ENCODE measurements around the gene ASB4. TPM values are rescaled to one million over a fixed set of nuclear protein-coding genes. Genes with fewer than 3 reads are reported as not detected.

The ASB4 gene
- total and polyA plus RNA-seq, 9 donors = 18.6 to 50.5 (median 30.0) TPM

DNA sequence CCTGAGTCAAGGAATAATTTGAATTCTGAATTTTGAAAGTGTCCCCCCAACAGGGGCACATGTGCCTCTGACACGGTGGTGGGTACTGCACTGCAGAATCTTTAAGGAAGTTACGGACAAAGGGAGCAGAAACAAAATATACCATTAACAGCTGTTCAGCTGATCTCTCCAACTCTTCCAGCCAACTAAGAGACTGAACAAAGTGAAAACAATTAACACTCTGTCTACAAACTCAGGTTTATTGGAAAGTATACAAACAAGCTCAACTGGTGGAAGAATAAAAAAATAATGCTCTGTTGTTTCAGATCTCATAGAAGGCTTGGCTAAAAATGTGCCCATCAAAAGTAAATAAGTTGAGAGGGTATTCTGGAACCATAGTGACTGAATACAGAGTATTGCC, 34.4 kb downstream of the ASB4 start:
- H3K4me3 ChIP-seq (ENCODE audit: low read length) = no peak overlapping the region
- no peaks in the 10 kb centered on the region for H3K9me3 ChIP-seq (replicated peaks; ENCODE audit: control insufficient read depth, low read depth, low read length)
- no peaks in the 10 kb centered on the region for H3K36me3 ChIP-seq (ENCODE audit: control insufficient read depth, insufficient read depth, low read length)
- peaks cover 3% of the 10 kb centered on the region for H3K4me1 ChIP-seq (ENCODE audit: control insufficient read depth, insufficient read depth, low read length)
- DNase-seq = peak; percentile 27
- no peaks in the 10 kb centered on the region for H3K27me3 ChIP-seq (ENCODE audit: control insufficient read depth, insufficient read depth, low read length)
- WGBS (ENCODE audit: insufficient coverage) = no CpG with 5 or more reads among the region's 2 CpGs
- no peak overlapping the region for H3K27ac ChIP-seq (ENCODE audit: low read length)

DNA sequence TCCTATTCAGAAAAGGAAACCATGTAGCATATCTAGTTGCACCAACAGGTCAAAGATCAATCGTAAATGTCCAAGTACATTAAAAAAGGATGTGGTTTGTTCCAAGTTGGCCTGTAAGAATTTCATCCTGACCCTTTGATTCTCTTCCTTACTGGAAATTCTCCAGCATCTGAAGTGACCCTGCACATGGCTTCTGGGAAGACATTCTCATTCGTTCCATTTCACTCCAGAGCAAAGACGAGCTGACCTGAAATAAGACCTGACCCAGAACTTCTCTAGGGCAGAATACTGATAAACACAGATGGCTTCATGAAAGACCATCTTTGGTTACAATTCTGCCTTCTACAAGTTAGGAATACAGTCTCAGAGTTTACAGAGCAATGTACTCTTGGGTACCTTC, 39.8 kb downstream of the ASB4 start:
- Histone ChIP-seq H3K27ac (ENCODE audit: low read length) (peak overlapping the region; percentile 5), H3K4me3 (ENCODE audit: low read length) (no peak overlapping the region), H3K4me1 (ENCODE audit: control insufficient read depth, insufficient read depth, low read length) (peaks cover 3% of the 10 kb centered on the region), H3K36me3 (ENCODE audit: control insufficient read depth, insufficient read depth, low read length) (no peaks in the 10 kb centered on the region), H3K27me3 (ENCODE audit: control insufficient read depth, insufficient read depth, low read length) (no peaks in the 10 kb centered on the region), H3K9me3 (replicated peaks; ENCODE audit: control insufficient read depth, low read depth, low read length) (no peaks in the 10 kb centered on the region)
- peak; percentile 27 for DNase-seq
- 62% methylated on average over 3 of the region's 3 CpGs for WGBS (ENCODE audit: insufficient coverage)

DNA sequence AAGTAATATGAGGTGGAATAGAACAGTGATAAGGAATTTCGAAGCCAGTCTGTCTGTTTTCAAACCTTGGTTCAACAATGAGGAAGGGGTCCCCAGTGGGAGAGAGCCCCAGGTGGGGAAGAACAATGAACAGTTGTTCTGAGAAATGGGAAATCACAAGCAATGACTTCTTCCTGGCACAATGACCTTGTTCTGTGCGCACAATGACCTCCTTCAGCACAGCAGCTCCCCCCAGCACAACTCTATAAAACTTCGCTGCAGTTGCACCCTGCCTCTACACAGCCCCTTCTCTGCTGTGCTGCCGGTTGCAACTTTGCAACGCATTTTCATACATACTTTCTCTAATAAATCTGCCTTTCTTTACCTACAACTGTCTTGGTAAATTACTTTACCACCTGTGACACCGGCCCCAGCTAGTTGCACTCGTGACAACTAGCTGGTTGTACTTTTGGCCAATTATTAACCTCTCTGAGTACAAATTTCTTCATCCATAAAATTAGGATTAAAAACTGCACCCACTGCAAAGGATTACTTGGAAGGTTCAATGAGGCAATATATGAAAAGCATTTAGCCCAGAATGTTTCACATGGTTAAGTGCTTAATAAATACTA, 40.5 kb downstream of the ASB4 start:
- H3K27ac ChIP-seq (ENCODE audit: low read length) = no peak overlapping the region
- no peaks in the 10 kb centered on the region for H3K9me3 ChIP-seq (replicated peaks; ENCODE audit: control insufficient read depth, low read depth, low read length)
- H3K4me3 ChIP-seq (ENCODE audit: low read length) = no peak overlapping the region
- H3K36me3 ChIP-seq (ENCODE audit: control insufficient read depth, insufficient read depth, low read length) = no peaks in the 10 kb centered on the region
- 69% methylated on average over 6 of the region's 7 CpGs for WGBS (ENCODE audit: insufficient coverage)
- peaks cover 3% of the 10 kb centered on the region for H3K4me1 ChIP-seq (ENCODE audit: control insufficient read depth, insufficient read depth, low read length)
- DNase-seq = no peak
- no peaks in the 10 kb centered on the region for H3K27me3 ChIP-seq (ENCODE audit: control insufficient read depth, insufficient read depth, low read length)

DNA sequence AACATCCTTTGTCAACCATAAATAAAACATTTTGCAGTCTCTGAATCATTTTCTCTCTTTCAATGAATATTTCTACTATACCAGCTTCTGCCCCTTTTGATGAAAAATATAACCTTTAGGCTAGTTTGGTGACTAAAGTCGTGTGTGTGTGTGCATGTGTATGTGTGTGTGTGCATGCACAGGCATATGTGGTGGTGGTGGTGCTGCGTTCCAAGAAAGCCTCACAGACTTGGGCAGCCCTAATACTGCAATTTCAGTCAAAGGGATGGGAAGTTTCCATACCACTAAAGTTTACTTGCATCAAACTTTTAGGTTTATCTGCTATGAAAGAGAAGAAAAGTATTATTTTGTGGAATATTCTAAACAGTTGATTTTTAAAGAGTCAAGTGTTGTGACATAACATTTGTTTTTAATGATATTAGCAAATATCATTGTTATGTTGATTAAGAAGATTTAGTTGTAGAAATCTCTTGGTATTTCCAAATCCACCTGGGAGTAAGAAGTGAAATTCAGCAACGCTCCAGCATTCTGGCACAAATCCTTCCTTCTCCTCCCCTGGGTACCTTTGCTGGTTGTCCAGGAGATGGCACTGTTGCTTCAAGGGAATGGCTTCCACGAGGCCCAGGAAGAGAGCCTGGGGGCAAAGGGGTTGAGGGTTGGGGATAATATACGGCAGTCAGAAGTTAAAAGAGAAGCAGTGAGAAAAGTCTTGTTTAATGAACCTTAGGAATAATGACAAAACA, 41.5 kb downstream of the ASB4 start:
- H3K9me3 ChIP-seq (replicated peaks; ENCODE audit: control insufficient read depth, low read depth, low read length) = no peaks in the 10 kb centered on the region
- peak; percentile 72 for DNase-seq
- no peak overlapping the region for H3K4me3 ChIP-seq (ENCODE audit: low read length)
- no CpG with 5 or more reads among the region's 5 CpGs for WGBS (ENCODE audit: insufficient coverage)
- H3K27me3 ChIP-seq (ENCODE audit: control insufficient read depth, insufficient read depth, low read length) = no peaks in the 10 kb centered on the region
- peaks cover 3% of the 10 kb centered on the region for H3K4me1 ChIP-seq (ENCODE audit: control insufficient read depth, insufficient read depth, low read length)
- no peaks in the 10 kb centered on the region for H3K36me3 ChIP-seq (ENCODE audit: control insufficient read depth, insufficient read depth, low read length)
- H3K27ac ChIP-seq (ENCODE audit: low read length) = no peak overlapping the region

DNA sequence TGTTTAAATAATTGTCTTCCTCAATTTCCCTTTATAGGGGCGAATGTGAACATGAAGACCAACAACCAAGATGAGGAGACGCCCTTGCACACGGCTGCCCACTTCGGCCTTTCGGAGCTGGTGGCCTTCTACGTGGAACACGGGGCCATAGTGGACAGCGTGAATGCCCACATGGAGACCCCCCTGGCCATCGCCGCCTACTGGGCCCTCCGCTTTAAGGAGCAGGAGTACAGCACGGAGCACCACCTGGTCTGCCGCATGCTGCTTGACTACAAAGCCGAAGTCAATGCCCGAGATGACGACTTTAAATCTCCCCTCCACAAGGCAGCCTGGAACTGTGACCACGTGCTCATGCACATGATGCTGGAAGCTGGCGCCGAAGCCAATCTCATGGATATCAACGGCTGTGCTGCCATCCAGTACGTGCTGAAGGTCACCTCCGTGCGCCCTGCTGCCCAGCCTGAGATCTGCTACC, 42.1 kb downstream of the ASB4 start:
- no peak for DNase-seq
- peaks cover 3% of the 10 kb centered on the region for H3K4me1 ChIP-seq (ENCODE audit: control insufficient read depth, insufficient read depth, low read length)
- no peak overlapping the region for H3K4me3 ChIP-seq (ENCODE audit: low read length)
- H3K27ac ChIP-seq (ENCODE audit: low read length) = no peak overlapping the region
- no peaks in the 10 kb centered on the region for H3K9me3 ChIP-seq (replicated peaks; ENCODE audit: control insufficient read depth, low read depth, low read length)
- 94% methylated on average over 23 of the region's 23 CpGs for WGBS (ENCODE audit: insufficient coverage)
- H3K36me3 ChIP-seq (ENCODE audit: control insufficient read depth, insufficient read depth, low read length) = no peaks in the 10 kb centered on the region
- no peaks in the 10 kb centered on the region for H3K27me3 ChIP-seq (ENCODE audit: control insufficient read depth, insufficient read depth, low read length)

DNA sequence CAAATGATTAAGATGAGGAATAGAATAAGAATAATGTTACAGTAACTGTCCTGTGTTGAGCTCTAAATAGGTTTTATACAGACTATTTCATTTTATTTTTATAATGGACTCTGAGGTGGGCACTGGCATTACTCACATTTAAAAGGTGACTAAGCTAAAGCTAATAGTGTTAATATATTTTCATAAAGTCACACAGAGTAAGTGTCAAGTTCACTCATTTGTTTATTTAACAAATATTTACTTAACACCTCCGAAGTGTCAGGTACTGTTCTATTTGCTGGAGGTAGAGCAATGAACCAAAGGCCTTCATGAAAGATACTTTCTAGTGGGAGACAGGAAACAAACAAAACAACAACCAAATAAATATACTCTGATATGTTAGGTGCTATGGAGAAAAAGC, 44.0 kb downstream of the ASB4 start:
- DNase-seq = no peak
- whole genome bisulfite sequencing (ENCODE audit: insufficient coverage) = no CpG with 5 or more reads among the region's 1 CpG

DNA sequence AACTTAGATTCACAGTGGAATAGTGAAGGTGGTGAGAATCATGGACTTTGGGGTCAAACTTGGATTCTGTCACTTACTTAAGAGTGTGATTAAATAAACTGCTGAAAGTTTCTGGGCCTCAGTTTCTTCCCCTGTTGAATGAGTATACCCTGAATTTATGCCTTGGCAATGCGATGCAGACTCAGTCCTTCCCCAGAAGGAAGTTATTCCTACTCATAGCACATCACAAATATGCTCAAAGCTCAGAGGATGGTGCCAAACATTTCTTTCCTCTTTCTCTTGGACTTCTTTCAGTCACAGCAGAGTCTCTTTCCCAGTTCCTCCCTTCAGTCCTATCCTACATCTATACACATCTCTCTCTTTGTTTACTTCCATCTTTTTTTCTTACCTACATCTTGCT, 45.1 kb downstream of the ASB4 start:
- DNase-seq = peak; percentile 91
- Histone ChIP-seq H3K27me3 (ENCODE audit: control insufficient read depth, insufficient read depth, low read length) (no peaks in the 10 kb centered on the region), H3K27ac (ENCODE audit: low read length) (no peak overlapping the region), H3K4me1 (ENCODE audit: control insufficient read depth, insufficient read depth, low read length) (no peaks in the 10 kb centered on the region), H3K4me3 (ENCODE audit: low read length) (no peak overlapping the region), H3K36me3 (ENCODE audit: control insufficient read depth, insufficient read depth, low read length) (no peaks in the 10 kb centered on the region), H3K9me3 (replicated peaks; ENCODE audit: control insufficient read depth, low read depth, low read length) (no peaks in the 10 kb centered on the region)
- WGBS (ENCODE audit: insufficient coverage) = 38% methylated on average over 1 of the region's 1 CpG

More for the DNA sequence above, 44.0 kb downstream of the ASB4 start:
- Histone ChIP-seq H3K36me3 (ENCODE audit: control insufficient read depth, insufficient read depth, low read length) (no peaks in the 10 kb centered on the region), H3K4me1 (ENCODE audit: control insufficient read depth, insufficient read depth, low read length) (peaks cover 2% of the 10 kb centered on the region), H3K27me3 (ENCODE audit: control insufficient read depth, insufficient read depth, low read length) (no peaks in the 10 kb centered on the region), H3K27ac (ENCODE audit: low read length) (no peak overlapping the region), H3K9me3 (replicated peaks; ENCODE audit: control insufficient read depth, low read depth, low read length) (no peaks in the 10 kb centered on the region), H3K4me3 (ENCODE audit: low read length) (no peak overlapping the region)

DNA sequence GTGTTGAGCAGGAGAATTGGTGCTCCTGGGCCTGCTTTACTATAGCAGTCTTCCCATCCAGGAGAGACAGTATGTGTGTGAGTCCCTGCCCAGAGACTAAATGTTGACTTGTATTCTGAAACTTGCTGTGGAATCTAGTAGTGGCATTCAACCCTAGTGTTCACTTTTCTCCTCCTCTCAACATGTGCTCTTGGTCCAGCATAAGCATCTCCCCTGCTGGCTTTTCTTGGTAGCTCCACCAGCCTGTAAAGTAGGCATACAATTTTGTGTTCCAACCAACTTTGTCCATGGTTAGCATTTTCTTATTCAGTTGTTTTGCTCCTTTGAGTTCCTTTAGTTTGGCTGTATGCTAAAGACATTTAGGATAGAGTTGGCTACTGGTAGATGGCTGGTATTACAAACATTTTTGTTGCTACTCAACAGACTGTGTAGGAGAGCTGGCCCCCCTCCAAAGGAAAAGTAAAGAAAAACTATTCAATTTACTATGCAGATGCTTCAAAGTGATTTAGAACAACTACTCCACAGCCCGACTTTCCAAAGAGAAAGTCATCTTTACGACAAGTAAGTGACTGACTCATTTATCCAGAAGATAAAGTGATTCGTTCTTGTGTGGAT, 46.0 kb downstream of the ASB4 start:
- Histone ChIP-seq H3K4me1 (ENCODE audit: control insufficient read depth, insufficient read depth, low read length) (no peaks in the 10 kb centered on the region), H3K9me3 (replicated peaks; ENCODE audit: control insufficient read depth, low read depth, low read length) (no peaks in the 10 kb centered on the region), H3K27me3 (ENCODE audit: control insufficient read depth, insufficient read depth, low read length) (no peaks in the 10 kb centered on the region), H3K36me3 (ENCODE audit: control insufficient read depth, insufficient read depth, low read length) (no peaks in the 10 kb centered on the region), H3K27ac (ENCODE audit: low read length) (peak overlapping the region; percentile 26), H3K4me3 (ENCODE audit: low read length) (no peak overlapping the region)
- DNase-seq = peak; percentile 87
- WGBS (ENCODE audit: insufficient coverage) = no CpG with 5 or more reads among the region's 3 CpGs

DNA sequence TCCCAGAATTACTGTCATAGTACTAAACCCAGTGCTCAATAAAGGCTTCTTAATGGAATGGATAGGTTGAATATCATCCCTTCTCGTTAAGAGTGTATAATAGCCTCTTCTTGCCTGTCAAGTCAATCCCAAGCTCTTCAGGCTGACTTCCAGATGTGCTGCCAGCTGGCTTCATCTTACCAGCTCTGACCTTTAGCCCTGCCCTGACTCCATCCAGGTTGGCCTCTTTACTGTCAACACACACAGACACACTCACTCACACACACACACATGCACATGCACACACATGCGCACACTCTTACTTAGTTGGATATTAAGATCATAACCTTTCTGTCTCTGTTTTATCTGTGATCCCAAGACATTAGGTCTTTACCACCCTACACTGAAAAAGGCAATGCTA, 49.1 kb downstream of the ASB4 start:
- Histone ChIP-seq H3K4me3 (ENCODE audit: low read length) (no peak overlapping the region), H3K4me1 (ENCODE audit: control insufficient read depth, insufficient read depth, low read length) (no peaks in the 10 kb centered on the region), H3K36me3 (ENCODE audit: control insufficient read depth, insufficient read depth, low read length) (no peaks in the 10 kb centered on the region), H3K27ac (ENCODE audit: low read length) (no peak overlapping the region), H3K27me3 (ENCODE audit: control insufficient read depth, insufficient read depth, low read length) (no peaks in the 10 kb centered on the region), H3K9me3 (replicated peaks; ENCODE audit: control insufficient read depth, low read depth, low read length) (no peaks in the 10 kb centered on the region)
- WGBS (ENCODE audit: insufficient coverage) = 100% methylated on average over 1 of the region's 2 CpGs
- DNase-seq = no peak

DNA sequence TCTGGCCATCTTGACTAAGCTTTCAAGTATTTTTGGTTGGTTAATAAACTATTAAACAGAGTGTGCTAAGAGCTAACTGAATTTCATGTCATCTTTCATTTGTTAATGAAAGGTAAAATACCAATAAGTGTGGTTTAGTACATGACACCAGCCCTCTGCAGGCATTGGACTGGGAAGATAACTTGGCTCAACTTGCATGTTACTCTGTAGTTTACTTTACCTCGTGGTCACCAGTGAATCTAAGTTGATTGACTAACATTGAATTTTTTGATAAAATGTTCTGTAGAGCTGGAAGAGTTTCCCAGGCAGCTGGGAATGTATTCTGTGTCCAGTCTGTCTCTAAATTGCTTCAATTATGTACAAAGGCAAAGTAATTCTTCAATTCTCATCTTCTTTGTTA, 49.9 kb downstream of the ASB4 start:
- no peak overlapping the region for H3K27ac ChIP-seq (ENCODE audit: low read length)
- H3K4me3 ChIP-seq (ENCODE audit: low read length) = no peak overlapping the region
- H3K36me3 ChIP-seq (ENCODE audit: control insufficient read depth, insufficient read depth, low read length) = no peaks in the 10 kb centered on the region
- DNase-seq = no peak
- no peaks in the 10 kb centered on the region for H3K9me3 ChIP-seq (replicated peaks; ENCODE audit: control insufficient read depth, low read depth, low read length)
- no peaks in the 10 kb centered on the region for H3K4me1 ChIP-seq (ENCODE audit: control insufficient read depth, insufficient read depth, low read length)
- no CpG with 5 or more reads among the region's 1 CpG for WGBS (ENCODE audit: insufficient coverage)
- no peaks in the 10 kb centered on the region for H3K27me3 ChIP-seq (ENCODE audit: control insufficient read depth, insufficient read depth, low read length)

All from muscle of leg (tissue), 11 donors.